Dedifferentiated amniotic fluid mesenchymal stem cell (primary cell): ENCODE results near the gene UGT2A2.
"Not testable (repeated sequence)": the region's sequence is repeated elsewhere in the genome, so short reads cannot be mapped to it uniquely, and the experiment has no call there.

Experiments
- DNase-seq: peaks from one replicate; pipeline ENCODE4 v3.0.0-alpha.2; 2016; ENCODE audit errors: extremely low spot score

Gene UGT2A2

DNA sequence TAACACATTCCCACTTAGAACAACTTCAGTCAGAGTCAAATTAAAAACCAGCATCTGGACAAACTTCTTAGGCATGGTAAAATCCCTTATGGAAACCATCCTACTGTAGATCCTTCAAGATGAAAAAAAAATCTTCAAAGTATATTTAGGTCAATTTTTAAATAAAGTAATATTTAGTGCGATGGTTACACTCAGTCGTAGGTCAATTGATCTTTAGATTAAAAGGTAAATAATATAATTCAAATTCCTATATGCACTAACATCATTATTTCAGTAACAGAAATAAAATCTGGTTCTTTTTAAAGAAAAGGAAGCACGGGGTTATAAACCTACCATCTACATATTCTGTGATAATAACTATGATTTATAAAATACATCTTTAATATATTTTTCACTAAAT lies at the start of gene UGT2A2:
UGT2A2 (minus strand) TSS at position 101 of the 400 bp plus-strand sequence; CDS start at position 99, 2 bp downstream.
- DNase-seq = no peak

DNA sequence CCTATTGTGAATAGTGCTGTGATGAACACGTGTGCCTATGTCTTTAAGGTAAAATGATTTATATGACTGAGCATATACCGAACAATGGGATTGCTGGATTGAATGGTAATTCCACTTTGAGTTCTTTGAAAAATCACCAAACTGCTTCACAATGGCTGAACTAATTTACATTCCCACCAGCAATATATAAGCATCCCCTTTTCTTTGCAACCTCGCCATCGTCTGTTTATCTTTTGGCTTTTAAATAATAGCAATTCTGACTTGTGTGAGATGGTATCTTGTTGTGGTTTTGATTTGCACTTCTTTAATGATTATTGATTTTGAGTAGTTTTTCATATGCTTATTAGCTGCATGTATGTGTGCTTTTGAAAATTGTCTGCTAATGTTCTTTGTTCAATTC lies 45.4 kb upstream of the UGT2A2 start:
- no peak for DNase-seq

DNA sequence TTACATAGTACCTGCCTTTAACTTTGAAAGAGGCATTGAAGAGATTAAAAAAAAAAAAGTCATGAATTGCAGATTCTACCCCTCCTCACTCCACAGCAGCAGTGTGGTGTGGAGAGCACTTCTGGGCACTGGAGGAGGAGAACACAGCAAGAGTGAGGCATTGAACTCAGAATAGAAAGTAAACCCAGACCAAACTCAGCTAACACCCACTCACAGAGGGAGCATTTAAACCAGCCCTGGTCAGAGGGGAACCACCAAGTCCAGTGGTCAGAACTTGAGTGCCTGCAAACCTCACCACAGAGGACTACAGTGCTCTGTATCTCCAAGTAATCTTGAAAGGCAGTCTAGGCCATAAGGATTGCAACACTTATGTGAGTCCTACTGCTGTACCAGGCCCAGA lies 29.2 kb upstream of the UGT2A2 start:
- DNase-seq = no peak

DNA sequence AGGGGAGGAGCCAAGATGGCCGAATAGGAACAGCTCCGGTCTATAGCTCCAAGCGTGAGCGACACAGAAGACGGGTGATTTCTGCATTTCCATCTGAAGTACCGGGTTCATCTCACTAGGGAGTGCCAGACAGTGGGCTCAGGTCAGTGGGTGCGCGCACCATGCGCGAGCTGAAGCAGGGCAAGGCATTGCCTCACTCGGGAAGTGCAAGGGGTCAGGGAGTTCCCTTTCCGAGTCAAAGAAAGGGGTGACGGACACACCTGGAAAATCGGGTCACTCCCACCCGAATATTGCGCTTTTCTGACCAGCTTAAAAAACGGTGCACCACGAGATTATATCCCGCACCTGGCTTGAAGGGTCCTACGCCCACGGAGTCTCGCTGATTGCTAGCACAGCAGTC lies 24.6 kb upstream of the UGT2A2 start:
- DNase-seq = not testable (repeated sequence)

DNA sequence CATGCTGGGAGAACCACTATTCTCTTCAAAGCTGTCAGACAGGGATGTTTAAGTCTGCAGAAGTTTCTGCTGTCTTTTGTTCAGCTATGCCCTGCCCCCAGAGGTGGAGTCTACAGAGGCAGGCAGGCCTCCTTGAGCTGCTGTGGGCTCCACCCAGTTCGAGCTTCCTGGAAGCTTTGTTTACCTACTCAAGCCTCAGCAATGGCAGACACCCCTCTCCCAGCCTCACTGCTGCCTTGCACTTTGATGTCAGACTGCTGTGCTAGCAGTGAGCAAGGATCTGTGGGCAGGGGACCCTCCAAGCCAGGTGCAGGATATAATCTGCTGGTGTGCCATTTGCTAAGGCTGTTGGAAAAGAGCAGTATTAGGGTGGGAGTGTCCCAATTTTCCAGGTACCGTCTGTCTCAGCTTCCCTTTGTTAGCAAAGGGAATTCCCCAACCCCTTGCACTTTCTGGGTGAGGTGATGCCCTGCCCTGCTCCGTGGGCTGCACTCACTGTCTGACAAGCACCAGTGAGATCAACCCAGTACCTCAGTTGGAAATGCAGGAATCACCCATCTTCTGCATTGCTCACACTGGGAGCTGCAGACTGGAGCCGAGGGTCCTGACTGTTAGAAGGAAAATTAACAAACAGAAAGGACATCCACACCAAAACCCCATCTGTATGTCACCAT lies 21.8 kb upstream of the UGT2A2 start:
- not testable (repeated sequence) for DNase-seq

DNA sequence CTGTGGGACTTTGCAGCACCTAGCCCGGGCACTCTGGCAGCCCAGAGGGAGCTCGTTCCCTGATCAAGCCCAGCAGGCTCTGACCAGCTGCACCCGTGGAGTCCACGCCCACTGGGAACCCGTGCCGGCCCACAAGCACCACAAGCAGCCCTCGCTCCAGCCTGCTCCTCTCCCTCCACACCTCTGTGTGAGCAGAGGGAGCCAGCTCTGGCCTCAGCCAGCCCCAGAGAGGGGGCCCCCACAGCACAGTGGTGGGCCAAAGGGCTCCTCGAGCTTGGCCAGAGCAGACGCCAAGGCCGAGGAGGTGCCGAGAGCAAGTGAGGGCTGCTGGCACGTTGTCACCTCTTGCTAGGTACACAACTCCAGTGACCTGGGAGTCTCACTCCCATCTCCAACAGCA lies 18.7 kb upstream of the UGT2A2 start:
- no peak for DNase-seq

DNA sequence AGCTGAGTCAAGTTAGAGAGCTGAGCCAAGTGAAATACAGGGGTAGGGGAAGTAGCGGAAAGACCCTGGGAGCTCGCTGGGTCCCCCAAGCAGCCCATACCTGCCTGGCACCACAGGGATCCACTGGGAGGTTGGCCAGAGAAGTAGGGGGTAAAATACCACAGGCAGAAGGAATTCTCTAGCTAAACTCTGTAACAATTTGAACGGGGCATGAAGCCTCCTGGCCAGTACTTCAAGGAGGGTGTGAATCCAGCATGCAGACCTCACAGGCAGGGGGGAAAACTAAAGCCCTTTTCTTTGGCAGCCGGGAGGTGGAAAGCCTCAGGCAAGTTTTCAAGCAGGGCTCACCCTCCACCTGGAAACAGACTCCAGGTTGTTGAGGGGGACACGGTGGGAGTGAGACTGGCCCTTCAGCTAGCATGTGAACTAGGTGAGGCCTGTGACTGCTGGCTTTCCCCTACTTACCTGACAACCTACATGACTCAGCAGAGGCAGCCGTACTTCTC lies 17.3 kb upstream of the UGT2A2 start:
- no peak for DNase-seq

DNA sequence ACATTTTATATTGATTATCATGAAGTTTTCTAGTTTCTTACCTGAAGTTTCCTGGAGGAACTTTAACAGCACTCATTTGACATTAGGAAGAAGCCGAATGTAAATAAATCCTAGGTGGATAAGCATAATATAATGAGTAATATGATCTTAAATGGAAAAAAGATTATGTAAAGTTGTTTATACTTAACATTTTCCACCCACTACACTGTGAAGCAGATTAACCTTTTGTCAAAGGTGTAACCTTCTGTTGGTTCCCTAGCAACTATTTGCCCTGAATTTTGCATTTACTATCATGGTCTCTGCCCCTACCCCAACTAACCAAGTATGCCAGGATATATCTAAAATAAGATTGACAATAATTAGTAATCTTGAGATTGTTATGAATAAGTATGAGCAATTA lies 13.7 kb upstream of the UGT2A2 start, which contains the start of gene UGT2A1:
UGT2A1 (minus strand) TSS at position 101 of the 400 bp plus-strand sequence. CDS start 5,603 bp downstream, outside the sequence.
- no peak for DNase-seq

DNA sequence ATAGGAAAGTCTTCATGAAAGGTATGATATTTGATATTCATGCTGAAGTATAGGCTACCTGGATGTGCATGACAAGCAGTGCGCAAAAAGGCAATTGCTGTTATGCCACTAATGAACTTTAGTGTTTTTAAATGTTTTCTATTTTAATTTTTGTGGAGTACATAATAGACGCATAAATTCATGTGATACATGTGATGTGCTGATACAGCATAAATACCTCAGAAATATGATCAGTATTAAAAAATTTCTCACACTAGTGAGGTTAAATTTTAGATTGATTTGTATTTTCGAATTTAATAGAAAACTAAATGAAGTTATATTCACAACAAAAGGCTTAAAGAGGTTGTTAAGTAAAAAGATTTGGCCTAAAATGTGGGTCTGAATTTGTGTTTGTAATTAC lies 11.4 kb upstream of the UGT2A2 start:
- no peak for DNase-seq

DNA sequence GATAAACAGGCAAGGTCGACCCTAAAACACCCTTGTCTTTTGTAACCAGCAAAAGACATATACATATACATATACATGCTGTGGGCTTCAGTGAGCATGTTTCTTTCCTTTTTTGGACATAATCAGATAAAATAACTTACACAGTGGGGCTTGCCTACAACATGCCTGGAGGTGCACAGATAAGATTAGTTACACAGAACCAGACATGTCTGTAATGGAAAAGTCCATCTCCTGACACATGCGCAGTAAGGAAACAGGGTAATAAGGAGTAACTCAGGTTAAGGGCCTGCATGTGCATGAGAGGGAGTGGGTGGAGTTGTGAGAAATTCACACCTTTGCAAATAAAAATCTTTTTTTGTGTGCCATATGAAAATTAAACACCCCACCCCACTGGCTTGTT lies 10.2 kb upstream of the UGT2A2 start:
- DNase-seq = no peak

DNA sequence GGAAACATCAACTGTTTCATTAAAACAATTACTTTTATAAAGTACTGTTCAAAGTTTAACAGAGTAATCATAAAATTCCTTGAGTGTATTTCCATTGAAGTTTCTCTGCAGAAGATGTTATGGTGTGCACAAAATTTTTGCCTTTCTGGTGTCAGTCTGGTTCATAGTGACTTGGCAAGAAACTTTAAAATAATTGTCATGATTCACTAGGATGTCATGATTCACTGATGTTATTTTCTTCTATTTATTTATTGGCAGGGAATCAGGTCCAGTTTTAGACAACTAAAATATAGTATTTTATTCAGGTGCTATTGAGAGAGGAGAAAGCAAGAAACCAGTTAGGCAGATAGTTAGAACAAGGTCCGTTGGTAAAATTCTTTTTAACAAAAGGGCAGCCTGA lies 9.8 kb upstream of the UGT2A2 start:
- DNase-seq = no peak

DNA sequence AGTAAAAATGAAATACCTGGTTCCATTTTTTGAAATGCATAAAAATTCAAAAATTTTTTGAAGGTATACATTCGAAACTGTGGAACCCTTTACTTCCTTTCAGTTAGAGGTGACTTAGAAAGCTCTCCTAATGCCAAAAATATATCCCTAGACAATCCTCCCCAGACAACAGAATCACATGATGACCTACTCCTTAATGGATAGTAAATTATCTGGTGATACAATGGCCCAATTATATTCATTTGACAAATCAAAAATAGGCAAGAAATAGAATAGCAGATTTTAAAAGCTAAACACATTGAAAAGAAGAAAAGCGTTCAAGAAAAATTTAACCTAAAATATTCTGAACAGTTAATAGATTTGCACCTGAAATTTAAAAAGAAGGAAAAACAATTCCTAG lies 3.5 kb upstream of the UGT2A2 start:
- no peak for DNase-seq

DNA sequence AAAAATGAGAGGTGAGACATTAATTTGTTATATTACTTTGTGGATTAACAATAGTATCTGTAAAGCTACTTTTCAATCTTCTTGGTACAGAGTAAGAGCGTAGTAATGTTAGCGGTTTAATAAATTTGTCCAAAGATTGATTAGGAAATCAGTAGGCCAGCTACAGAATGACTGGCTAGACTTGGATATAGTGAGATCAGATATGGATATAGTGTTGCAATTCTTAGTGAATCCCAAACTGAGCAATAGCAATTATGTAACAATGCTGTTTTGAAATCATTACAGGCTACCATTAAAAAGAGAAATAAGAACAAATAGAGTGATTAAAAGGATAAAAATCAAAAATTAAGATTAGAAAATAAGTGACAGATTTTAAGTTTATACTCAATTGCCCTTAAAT lies 847 bp upstream of the UGT2A2 start:
- DNase-seq = no peak

DNA sequence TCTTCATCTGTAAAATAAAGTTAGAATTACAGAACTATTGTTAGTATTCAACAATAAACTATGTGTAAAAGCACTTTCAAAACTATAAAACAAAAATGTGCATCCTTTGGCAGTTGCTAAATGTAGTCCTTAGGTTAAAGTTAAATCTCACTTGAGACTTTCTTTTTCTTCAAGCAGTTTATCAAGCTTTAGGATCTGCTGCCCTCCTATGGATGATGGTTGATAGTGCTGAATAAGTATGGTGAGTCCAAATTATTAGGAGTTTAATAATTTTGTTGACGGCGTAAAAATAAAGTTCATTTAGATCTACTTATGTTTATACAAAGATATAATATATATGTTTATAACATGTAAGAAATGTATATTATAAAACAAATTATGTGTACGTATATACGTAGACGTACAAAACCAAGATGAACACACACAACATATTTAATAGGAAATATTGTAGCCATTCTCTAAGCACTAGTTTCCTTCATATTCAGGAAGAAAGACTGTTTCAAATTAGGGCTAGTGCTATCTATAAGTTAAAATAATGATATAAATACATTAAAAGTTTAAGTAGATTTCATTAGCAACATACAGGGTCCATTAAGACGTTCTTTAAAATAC lies 22.3 kb downstream of the UGT2A2 start:
- DNase-seq = peak; percentile 16

DNA sequence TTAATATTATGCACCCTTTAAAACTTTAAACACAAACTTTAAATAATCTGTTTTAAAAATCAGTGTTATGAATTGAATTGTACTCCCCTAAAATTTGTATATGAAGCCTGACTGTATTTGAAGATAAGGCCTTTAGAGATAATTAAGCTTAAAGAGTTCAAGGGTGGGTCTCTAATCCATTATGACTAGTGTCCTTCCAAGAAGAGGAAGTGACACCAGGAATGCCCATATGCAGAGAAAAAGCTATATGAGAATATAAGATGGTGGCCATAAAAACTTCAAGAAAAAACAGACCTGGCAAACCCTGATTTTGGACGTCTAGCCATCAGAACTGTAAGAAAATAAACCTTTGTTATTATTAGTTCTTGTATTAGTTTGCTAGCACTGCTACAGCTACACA lies 29.0 kb downstream of the UGT2A2 start:
- DNase-seq = no peak

DNA sequence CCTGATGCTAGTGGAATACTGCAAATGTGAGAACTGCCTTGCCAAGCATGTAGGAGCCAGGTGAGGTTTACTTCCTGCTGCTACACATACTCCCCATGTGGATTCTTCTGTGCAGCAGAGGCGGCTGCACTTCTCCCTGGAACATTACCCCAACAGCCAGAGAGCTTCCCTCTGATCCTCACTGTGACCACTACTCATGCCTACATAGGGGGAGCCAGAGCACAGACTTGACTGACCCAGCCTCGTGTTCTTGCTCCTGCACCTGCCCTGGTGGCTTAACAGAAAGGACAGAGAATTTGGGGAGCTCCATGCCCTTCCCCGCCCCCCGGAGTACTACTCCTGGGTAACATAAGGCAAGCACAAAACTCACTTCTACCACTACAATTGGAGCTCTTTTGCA lies 38.4 kb downstream of the UGT2A2 start:
- DNase-seq = no peak

DNA sequence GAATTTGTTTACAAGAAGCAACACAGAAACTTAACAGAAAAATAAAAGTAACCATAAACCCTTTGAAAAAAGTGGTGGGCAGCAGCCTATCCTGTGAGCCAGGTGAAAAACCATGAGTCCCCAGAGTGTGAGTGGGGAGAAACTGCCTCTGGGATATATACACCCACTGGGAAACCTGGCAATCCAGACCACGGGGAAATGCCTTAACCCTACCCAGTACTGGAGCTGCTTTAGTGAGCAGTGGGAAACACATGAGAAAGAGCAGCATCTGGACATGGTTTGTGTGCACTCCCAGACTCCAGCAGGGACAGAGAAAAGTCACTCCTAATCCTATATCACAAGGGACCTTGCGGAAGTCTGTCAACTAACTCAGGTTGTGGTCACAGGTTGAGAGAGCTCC lies 39.4 kb downstream of the UGT2A2 start:
- DNase-seq = no peak

DNA sequence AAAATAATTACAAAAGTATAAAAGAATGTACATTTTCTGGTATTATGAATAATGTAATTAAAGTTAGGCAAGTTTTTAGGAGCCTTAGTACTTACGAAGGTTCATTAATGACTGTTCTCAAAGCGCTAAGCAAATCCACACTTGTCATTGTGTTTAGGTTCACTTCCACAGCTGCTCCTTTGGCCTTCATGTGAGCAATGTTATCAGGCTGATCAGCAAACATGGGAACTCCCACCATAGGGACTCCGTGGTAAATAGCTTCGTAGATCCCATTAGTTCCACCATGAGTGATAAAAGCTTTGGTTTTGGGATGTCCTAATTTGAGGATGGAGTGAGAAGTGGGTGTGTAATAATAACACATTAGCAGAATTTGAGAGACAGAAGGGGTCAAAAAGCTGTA lies 45.1 kb downstream of the UGT2A2 start:
- DNase-seq = no peak

DNA sequence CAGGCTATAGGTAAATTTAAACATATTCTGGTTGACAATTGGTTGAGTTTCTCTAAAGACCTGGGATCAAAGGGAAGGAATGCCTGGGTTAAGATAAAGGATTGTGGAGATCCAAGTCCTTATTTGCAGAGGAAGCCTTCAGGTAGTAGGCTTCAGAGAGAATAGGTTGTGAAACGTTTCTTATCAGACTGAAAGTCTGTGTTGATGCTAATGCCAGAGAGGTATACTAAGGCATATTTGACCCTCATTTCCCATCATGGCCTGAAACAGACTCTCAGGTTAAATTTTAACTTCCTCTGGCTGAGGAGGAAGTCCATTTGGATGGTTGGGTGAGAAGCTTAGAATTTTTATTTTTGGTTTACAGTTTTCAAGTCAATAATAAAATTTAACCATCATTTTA lies 48.1 kb downstream of the UGT2A2 start:
- no peak for DNase-seq

DNA sequence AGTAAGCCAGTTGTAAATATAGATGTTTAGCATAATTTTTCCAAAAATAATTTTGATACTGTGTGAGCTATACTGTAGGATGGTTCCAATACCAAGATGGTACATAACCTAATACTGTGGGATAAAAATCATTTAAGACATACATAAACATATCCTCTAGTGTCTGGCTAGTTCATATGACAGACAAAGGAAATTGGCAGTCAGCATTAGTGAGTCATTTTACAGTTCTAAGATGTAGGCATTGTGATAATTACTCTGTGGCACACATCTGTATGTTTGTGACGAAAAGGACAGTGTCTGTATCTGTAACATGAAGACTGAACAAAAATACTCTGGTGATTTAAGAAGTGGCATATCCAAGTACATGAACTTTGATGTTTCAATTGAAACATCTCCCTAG lies 49.6 kb downstream of the UGT2A2 start:
- DNase-seq = no peak

DNA sequence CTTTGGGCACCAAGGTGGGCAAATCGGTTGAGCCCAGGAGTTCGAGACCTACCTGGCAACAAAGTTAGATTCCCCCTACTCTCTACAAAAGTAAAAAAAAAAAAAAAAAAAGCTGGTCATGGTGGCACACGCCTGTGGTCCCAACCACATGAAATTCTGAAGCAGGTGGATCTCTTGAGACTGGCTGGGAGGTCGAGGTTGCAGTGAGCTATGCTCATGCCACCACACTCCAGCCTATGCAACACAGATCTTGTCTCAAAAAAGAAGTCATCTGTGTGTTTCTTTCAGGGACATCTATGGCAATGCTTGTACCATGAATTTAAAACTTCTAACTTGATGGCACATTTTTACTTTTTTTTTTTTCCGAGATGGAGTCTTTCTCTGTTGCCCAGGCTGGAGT lies 55.3 kb downstream of the UGT2A2 start:
- no peak for DNase-seq

DNA sequence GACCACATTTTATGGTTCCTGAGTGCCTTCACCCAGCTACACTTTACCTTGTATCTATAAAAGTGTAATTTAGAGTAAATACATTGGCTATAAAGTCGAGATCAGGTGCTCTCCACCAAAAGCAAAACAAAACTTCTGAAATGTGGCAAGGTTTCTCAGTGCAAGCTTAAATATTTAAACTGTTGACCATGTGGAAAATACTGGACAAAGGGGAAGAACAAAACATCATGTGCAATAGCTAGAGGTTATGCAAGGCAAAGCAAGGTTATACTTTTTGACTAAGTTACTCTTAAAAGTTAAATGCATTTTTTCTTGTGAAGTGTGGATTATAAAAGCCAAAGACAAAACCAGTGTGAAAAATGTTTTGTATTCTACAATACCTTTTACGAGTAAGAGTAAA lies 55.9 kb downstream of the UGT2A2 start:
- DNase-seq = no peak

DNA sequence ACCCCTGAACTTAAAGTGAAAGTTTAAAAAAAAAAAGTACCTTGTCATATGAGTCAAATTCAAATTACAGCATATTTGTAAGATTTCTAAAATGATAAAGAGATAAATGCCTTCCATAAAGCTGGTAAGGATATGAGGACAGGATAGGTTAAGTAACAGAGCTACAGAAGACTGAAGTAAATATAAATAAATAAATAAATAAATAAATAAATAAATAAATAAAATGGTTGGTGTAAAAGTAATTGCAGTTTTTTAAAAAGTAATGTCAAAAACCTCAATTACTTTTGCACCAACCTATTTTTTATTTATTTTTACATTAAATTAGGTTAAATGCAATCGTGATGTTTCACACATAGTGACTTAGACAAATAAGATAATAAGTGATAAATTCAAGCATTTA lies 62.2 kb downstream of the UGT2A2 start:
- DNase-seq = no peak
